ENCODE measurements around the gene PTTG1IP.
A peak's percentile ranks its signal among the peaks of the same experiment; 100 is the strongest.
"Not testable (repeated sequence)": the region's sequence is repeated elsewhere in the genome, so short reads cannot be mapped to it uniquely, and the experiment has no call there.

PTTG1IP gene

DNA sequence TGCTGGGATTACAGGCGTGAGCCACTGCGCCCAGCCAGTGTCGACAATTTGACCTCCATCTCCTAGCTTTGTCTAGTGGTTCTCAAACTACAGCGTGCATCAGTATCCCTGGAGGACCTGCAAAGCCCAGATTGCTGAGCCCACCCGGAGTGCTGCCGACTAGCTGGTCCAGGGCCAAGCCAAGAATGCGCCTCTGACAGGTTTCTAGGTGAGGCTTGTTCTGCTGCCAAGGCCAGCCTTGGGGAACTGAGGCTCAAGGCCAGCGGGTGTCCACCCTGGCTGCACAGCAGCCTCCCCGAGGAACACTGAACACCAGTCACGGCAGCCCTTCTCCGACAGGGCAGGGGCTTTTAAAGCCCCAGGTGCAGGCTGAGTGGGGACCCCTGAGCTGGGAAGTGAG, 9.8 kb upstream of the PTTG1IP start:
- DNase-seq (ENCODE audit: low read depth in 2 of 2), result no peak

DNA sequence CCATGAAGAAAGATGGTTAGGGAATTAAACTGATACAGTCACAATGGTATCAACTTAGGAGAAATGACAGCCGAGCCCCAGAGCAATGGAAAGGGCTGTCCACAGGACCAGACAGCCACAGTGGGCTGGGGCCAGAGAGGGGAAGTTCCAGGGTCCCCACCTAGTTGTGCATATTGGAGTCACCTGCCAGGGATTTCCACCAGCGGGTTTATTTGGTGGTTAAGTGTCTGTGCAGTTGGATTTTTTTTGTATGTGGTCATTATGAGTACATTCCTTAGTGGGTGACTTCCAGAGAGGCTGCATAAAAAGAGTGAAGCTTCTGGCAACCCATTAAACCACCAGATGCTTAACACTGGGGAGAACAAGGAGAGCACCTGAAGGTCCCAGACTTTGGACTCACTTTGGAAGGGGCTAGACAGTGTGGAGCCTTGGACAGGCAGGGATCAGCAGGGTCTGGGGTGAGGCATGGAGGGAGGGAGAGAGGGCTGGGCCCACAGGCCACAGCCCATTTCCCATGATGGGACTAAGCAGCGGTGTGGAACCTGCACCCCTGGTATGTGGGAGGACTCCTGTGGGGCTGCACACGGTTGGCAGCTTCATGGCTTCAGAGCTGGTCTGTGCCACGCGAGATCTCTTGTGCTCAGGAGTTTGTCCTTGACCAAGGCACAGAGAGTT, 7.8 kb upstream of the PTTG1IP start:
- no peak for DNase-seq (ENCODE audit: low read depth in 2 of 2)

DNA sequence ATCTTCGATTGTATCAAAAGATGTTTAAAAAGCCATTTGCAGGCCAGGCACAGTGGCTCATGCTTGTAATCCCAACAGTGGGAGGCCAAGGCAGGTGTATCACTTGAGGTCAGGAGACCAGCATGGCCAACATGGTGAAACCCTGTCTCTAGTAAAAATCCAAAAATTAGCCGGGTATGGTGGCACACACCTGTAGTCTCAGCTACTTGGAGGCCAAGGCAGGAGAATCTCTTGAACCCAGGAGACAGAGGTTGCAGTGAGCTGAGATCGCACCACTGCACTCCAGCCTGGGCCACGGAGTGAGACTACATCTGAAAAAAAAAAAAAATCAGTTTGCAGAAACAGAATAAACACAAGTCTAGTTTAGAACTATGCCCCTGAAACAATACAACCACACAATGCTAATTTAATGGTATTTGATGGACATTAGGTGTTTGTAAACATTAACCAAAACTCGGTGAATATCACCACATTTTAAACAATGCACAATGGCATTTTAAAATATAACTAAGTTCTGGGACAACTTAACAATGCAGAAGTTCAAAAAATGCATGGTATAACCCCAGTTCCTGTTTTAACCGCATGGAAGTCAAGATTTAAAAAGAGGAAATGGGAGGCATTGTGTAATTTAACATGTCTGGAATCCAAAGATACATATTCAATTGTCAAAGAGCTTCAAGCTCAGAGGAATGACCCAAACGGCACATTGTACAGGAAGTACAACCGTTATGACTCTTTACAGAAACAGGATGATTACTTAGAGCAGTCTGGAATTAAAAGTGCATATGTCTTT, 7.1 kb upstream of the PTTG1IP start:
- DNase-seq (ENCODE audit: low read depth in 2 of 2), result no peak

DNA sequence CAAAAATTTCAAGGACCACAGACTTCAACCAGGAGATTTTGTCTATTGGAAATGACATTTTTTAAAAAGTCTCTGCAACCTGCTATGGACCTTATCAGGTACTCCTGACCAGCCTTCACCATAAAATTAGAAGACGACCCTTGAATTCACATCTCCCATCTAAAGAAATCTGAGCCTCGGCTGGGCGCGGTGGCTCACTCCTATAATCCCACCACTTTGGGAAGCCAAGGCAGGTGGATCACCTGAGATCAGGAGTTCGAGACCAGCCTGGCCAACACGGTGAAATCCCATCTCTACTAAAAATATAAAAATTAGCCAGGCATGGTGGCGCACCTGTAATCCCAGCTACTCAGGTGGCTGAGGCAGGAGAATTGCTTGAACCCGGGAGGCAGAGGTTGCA, 5.7 kb upstream of the PTTG1IP start:
- not testable (repeated sequence) for DNase-seq (ENCODE audit: low read depth in 2 of 2)

DNA sequence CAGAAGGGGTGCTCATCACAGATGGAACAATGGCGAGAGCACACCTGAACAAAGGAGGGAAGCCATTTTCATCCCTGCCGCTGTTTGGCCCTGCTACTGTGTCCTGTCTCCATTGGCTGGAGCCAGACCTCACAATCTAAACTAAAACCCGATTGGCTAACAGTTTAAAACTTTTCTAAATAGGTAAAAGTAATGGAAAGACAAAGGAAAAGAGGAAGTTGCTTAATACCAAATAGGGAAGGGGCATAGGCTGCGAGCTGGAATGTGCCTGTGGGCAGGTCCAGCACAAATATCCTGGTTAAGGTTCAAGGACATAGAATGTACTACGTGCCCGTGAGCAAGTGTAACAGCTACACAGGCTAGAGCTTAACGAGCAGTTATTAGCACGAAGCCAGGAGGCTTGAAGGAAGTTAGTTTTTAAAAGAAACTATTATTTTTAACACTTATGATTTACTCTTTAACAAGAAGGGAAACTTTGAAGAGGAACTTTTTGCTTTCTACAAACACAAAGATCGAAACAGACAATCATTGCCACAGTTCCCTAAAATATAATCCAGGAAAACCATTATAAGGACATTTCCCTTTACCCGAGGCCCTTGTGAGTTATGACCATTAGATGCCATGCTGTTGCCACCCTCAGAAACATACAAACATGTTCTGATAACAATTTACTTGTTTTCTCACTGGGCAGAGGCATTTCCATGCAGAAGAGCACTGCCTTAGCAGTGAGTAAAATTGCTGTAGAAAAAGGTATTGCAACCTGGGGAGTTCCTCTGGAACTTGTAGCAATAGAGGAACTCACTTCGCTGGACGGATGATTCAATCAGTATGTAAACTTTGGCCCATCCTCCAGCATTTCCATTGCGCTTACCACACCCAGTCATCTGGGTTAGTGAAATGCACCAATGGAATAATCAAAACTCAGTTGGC, 4.8 kb upstream of the PTTG1IP start:
- no peak for DNase-seq (ENCODE audit: low read depth in 2 of 2)

DNA sequence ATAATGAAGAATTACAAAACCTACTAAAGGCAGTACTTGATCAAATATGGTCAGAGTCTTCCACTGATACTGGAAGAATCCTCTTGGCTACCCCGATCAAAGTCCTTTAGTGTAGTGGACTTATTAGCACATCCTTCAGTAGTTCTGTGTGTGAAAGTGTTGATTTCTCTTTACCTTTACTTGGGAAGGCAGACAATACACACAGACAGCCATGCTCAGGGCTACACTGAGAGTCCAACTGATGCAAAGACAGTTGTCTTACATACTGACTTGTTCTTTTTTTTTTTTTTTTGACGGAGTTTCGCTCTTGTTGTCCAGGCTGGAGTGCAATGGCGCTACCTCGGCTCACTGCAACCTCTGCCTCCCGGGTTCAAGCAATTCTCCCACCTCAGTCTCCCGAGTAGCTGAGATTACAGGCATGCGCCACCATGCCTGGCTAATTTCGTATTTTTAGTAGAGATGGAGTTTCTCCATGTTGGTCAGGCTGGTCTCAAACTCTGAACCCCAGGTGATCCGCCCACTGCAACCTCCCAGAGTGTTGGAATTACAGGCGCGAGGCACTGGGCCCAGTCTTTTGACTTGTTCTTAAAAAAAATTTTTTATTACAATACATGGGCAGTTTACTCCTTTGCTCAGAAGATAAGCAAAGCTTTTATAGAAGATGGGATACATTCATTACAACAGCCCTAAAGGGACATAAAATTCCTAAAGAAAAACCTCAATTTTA, 3.5 kb upstream of the PTTG1IP start:
- no peak for DNase-seq (ENCODE audit: low read depth in 2 of 2)

DNA sequence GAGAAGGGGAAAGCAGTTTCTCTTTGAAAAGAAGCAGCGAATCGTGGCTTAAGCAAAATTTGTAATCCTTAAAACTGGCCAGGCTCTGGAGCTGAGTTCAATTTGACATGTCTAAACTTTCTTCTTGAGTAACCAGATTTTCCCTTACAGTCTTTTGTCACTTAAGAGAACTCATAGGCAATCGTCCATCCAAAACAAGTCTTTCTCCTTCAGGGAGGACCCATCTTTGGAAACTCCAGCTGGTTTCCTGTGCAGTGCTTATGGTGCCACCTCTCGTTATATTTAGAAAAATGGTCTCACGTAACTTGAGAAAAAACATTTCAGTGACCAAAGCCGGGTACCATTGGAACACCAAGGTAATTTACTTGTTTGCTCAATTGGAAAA, 1.8 kb upstream of the PTTG1IP start:
- no peak for DNase-seq (ENCODE audit: low read depth in 2 of 2)

DNA sequence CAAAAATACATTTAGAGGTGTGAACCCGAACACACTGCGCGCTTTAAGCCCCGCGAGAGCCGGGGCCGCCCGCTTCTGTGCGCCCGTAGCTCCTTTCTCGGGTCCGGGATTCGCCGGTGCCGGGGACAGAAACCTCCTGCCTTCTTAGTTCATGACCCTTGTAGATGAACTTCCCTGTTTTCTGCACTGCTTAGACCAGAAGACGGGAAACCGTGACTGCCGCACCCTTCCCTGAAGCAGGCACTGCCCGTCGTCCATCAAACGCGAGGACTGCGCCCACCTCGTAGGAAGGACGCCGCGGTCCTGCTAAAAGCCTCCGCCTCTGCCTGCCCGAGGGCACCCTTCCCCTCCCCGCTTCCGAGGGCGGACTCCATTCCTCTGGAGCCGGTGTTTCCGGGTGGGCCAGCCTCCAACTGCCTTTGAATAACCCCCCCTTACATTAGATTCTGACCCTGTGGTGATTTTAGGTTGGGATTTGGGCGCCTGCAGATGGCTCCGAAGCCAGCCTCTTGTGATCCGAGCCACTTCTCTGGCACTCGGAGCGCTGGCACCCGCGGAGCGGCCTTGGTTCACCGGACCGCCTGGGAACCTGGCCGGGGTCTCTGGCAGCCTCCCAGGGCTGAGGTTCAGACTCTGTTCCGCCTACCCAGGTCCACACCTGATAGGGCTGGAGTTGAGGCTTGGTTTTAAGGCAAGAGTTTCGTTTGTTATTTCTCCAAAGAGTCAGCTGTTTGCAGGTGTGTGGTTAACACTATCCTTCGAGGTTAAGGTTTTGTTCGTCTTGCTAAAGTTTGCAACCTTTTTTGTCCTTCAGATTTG, 1.2 kb upstream of the PTTG1IP start:
- DNase-seq (ENCODE audit: low read depth in 2 of 2), result peak in 1 of 2 donors; percentile 16

DNA sequence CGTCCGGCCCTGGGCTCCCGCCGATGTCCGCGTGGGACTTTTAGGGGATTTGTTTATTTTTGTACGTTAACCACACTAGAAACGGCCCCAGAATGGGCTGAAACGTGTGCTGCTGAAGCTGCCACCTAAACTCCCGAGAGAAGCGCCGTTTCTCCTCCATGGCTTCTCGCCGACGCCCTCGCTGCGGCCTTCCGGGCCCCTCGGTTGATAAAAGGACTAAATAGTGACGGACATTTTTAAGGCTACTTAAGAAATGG, 678 bp upstream of the PTTG1IP start:
- no peak for DNase-seq (ENCODE audit: low read depth in 2 of 2)

DNA sequence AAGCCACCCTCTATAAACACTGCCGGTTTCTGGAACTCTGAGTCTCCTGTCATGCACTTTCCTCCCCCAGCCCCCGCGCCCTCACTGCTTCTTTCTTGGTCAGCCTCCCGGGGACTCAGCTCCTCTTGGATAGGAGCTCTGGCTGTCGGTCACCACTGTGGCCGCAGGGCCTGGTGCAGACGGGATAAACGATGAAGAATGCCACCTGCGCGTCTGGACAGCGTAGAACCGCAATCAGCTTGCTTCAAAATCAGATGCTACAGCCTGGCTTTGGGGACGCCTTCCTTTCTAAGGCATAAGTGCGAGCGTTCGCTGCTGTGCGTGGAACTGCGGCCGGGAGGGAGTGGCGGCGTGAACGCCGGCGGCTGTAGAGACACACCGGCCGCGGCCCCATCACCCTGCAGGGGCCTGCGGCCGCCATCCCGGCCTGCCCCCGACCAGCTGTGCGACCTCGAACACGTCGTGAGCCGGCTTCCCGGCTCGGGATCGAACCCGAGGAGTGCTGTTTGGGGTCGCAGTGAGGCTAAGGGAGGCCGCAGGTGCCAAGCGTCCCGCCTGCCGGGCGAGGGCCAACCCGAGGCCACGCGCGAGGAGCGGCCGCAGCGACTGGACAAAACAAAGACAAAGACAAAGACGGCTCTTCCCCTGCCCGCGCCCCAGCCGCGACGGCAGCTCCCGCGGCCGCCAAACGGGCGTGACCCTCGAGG, 688 bp downstream of the PTTG1IP start:
- DNase-seq (ENCODE audit: low read depth in 2 of 2), result no peak

DNA sequence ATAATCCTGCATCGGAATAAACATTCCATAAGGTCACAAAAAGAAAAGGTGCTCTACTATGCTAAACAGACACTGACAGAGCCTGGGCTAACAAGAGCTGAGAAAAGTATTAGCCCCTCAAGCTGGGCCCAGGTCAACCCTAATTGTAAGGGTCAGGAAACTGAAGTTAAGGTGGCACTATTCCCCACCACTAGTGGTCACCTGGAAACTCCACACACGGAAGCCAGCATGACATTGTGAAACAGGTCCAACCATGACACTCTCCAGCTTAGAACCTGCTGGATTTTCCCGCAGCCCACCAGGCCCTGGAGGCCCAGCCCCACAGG, 1.2 kb downstream of the PTTG1IP start:
- no peak for DNase-seq (ENCODE audit: low read depth in 2 of 2)

DNA sequence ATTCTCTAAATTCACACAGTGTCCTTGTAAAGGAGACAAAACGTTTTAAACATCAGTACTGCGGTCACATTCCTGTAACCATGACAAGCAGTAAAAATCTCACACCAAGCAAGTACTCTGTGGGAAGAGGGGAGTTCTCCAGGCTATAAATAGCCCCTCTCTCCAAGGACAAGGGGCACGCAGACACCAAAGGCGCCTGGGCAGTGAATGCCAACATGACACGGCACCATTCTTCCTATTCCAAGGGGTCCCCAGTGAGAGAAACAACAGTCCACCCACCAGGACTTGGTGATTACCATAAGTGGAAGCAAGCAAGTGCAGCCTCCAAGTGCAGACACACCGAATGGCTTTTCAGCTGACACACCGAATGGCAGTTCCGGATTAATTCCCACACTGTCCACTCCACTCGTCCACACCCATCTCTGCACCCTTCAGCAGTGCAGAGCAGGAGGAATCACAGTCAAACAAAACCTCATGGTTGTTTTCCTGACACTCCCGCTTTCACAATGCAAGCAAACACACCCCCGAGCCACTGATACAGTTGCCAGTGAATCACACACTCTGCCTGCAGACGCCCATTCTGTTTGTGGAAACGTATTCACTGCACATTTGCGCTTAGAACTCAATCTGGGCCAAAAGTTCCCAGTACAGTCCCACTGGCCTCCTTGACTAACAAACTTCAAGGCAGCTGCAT, 1.8 kb downstream of the PTTG1IP start:
- no peak for DNase-seq (ENCODE audit: low read depth in 2 of 2)

DNA sequence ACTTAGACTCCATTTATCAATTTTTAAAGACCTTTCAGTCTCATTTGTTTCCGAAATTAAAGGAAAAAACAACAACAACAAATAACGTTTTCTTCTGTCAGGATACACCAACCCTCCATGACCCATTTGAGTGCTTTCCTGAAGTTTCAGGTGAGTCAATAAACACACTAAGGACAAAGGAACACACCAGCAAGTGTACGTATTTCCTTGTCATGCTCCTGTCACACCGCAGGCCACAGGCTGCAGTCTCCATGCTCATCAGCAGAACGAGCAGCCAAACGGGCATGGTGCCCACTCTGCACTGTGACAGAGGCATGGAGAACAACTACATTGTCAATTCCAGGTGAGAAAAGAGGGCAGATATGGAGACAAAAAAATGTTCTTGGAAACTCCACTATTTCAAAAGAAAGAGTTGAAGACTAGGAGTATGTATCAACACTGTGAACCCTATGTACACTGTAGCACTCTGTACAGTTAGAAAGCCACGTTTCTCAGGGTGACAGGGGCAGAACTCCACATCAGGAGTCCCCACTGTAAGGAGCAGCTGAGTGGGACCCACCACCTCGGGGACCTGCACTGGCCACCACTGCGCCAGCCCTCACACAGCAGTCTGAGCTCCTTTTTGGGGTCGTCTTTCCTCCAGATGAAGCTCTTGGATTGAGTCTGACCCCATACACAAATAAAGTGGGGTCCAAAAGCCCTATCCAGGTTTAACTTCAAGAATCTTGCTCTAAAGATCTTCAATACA, 2.6 kb downstream of the PTTG1IP start:
- no peak for DNase-seq (ENCODE audit: low read depth in 2 of 2)

DNA sequence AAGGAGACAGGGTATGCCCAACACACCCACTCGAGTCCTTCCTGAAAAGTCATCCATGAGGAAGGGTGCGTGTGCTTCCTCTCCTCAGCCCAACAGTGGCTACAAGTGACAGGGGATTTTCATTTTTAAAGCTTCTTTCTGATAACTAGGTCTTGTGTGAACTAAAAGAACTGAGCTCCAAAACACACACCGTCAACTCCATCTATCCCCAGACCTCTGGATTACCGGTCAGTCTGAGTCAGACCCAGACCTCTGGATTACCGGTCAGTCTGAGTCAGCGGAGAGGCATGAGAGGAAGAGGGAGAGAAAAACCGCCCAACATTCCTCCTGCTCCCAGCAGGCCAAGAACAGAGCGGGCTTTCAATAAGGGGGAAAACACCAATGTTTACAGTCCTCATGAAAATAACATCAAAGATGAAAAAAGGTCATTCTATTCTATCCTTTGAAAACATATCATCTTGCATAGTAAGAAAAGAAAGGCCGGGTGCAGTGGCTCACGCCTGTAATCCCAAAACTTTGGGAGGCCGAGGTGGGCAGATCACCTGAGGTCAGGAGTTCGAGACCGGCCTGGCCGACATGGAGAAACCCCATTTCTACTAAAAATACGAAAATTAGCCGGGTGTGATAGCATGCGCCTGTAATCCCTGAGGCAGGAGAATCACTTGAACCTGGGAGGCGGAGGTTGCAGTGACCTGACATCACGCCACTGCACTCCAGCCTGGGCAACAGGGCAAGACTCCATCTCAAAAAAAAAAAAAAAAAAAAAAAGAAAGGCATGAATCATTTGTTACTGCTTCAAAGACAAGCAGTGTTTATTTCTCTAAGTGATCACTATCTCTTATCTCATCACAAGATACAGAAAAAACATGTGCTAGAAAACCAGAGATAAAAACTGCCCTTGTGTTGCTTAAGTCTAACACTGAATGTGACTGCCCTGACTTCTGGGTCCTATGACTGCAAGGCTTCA, 3.4 kb downstream of the PTTG1IP start:
- no peak for DNase-seq (ENCODE audit: low read depth in 2 of 2)

DNA sequence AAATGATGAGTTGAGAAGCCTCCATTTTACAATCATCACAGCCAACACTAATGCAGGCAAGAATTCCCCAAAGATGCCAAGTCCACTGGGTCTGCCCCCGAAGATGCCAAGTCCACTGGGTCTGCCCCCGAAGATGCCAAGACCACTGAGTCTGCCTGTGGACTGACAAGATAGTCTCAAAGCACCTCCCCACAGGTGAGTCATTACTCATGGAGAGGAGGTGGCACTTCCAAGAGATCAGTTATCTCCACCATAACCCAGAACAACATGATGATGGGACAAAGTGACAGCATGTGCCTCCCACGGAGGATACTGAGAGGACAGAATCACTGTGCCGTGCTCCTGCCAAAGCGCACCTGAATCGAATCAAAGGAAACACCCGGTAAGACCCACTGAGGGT, 4.8 kb downstream of the PTTG1IP start:
- DNase-seq (ENCODE audit: low read depth in 2 of 2), result no peak

DNA sequence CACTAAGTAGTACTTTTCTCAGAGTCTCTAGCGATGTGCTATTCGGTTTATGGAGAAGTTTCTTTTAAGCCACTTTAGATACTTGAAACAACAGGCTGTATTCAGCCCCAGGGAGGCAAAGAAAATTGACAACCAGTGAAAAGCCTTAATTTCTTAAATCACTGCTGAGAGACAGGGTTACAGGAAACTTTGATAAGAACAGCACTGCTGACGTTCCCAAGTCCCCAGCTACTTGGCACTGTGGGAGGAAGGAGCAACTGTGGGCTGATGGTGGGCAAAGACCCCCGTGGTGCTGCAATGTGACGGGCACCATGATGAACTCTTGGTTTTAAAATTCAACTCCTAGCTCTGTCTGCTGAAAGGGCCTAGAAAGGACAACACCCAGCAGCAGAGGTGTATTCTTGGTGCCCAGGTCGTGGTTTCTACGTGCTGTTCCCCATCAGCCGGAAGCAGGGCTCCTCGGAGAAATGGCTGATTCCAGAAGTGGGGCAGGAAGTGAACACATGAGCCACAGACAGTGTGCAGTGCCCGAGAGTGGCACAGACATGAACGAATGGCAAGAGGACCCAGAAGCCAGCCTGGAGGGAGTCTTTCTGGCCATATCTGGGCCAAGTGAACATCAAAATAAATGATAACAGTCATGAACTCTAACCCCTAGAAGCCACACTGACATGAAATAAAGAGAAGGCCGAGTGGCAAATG, 5.3 kb downstream of the PTTG1IP start:
- peak in 1 of 2 donors; percentile 26 for DNase-seq (ENCODE audit: low read depth in 2 of 2)

DNA sequence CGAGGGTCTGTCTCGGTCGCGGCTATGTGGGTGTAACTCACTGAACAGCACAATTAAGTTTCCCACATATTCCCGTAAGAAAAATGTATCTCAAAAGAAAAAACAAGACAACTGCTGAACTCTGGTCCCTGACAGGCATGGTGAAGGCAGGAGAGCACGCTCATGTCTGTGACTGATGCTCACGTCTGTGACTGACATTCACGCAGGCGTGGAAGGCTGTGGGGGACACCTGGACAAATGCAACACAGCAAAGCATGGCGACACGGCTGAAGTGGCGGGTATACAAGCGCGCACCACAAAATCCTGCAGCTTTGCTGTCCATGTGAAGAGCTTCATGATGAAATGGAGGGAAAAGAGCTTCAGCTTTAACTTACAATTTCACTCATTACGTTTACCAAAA, 6.0 kb downstream of the PTTG1IP start:
- no peak for DNase-seq (ENCODE audit: low read depth in 2 of 2)

DNA sequence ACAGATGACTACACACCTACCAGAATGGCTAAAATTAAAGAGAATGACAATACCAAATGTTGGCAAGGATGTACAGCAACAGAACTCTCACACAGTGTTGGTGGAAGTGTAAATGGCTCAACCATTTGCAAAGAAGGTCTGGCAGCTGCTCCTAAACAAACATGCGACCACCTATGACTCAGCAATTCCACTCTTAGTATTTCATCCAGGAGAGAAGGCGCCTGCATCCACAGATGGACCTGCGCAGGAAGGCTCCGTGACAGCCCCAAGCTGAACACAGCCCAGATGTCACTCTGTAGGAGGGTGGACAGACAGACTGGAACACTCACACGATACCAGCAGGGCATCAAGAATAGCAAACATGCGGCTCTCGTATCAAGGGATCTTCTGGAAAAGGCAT, 6.7 kb downstream of the PTTG1IP start:
- no peak for DNase-seq (ENCODE audit: low read depth in 2 of 2)
